ENCODE data around the gene RAD51B. TPM values are rescaled to one million over a fixed set of nuclear protein-coding genes. Genes with fewer than 3 reads are reported as not detected.
A peak's percentile ranks its signal among the peaks of the same experiment; 100 is the strongest.

RAD51B gene
- total and polyA plus RNA-seq, 9 of the 15 experiments (the other 6 are each of a cell fraction or from before 2014, with no cell fraction given) = 8.5 to 17.3 (median 11.3) TPM

DNA sequence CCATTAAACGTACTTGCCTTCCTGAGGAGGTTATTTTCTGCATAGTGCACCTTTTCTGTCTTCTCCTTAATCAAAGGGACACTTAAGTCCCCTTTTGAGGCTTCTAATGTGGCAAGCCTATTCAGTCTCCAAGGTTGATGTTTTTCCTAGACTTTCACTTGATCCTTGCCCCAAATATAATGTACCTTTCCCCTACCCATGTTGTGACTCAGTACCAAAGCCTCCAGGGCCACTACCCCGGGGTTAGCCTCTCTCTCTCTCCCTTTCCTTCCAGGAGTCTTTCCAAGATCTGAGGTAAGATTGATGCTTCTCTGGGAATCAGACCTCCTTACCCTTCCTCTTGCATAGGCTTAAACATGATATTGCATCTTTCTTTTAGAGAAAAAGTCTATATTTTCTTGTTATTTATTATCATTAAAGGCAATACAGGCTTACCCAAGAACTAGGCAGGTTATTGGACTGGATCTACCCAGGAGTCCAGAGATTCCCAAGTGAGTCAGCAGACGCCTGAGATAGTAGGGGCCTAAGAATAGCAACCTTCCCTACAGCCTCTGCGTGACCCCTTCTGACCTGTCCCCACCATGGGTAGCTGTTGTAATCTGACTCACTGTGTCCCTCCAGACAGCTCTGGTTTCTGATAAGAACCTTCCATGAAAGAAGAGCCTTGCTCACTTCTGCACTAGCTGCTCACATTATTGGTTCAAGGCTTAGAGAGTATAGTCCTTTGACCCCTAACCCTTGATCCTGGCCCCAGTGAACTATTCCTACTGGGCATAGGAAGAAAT is 800.4 kb downstream of the RAD51B start (continued):
- TF ChIP-seq, protein P1, sequence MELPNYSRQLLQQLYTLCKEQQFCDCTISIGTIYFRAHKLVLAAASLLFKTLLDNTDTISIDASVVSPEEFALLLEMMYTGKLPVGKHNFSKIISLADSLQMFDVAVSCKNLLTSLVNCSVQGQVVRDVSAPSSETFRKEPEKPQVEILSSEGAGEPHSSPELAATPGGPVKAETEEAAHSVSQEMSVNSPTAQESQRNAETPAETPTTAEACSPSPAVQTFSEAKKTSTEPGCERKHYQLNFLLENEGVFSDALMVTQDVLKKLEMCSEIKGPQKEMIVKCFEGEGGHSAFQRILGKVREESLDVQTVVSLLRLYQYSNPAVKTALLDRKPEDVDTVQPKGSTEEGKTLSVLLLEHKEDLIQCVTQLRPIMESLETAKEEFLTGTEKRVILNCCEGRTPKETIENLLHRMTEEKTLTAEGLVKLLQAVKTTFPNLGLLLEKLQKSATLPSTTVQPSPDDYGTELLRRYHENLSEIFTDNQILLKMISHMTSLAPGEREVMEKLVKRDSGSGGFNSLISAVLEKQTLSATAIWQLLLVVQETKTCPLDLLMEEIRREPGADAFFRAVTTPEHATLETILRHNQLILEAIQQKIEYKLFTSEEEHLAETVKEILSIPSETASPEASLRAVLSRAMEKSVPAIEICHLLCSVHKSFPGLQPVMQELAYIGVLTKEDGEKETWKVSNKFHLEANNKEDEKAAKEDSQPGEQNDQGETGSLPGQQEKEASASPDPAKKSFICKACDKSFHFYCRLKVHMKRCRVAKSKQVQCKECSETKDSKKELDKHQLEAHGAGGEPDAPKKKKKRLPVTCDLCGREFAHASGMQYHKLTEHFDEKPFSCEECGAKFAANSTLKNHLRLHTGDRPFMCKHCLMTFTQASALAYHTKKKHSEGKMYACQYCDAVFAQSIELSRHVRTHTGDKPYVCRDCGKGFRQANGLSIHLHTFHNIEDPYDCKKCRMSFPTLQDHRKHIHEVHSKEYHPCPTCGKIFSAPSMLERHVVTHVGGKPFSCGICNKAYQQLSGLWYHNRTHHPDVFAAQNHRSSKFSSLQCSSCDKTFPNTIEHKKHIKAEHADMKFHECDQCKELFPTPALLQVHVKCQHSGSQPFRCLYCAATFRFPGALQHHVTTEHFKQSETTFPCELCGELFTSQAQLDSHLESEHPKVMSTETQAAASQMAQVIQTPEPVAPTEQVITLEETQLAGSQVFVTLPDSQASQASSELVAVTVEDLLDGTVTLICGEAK (IDR thresholded peaks at IDR 0.05) = no peak
- TF ChIP-seq, protein P1 (CRISPR knock-in tag; IDR thresholded peaks at IDR 0.05) = no peak
- TF ChIP-seq JUN (IDR thresholded peaks at IDR 0.05; ENCODE audit: borderline replicate concordance, low read depth, low read length) = peak; percentile 70
- no peak for TF ChIP-seq JUN (CRISPR knock-in tag; IDR thresholded peaks at IDR 0.05; ENCODE audit: borderline replicate concordance)
- TF ChIP-seq ERF (CRISPR knock-in tag; IDR thresholded peaks at IDR 0.05) = no peak
- TF ChIP-seq GATAD2A (IDR thresholded peaks at IDR 0.05) = peak; percentile 77; the same call in 1 of the 2 replicates
- TF ChIP-seq DNMT1 (IDR thresholded peaks at IDR 0.05) = no peak
- TF ChIP-seq, protein P2, sequence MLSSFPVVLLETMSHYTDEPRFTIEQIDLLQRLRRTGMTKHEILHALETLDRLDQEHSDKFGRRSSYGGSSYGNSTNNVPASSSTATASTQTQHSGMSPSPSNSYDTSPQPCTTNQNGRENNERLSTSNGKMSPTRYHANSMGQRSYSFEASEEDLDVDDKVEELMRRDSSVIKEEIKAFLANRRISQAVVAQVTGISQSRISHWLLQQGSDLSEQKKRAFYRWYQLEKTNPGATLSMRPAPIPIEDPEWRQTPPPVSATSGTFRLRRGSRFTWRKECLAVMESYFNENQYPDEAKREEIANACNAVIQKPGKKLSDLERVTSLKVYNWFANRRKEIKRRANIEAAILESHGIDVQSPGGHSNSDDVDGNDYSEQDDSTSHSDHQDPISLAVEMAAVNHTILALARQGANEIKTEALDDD (IDR thresholded peaks at IDR 0.05) = 0 out of 2 replicates have a peak, but pooled peaks have one; percentile 61
- peak; percentile 70; the same call in 1 of the 2 replicates for TF ChIP-seq NCOA1 (IDR thresholded peaks at IDR 0.05; ENCODE audit: low read depth)
- TF ChIP-seq POLR3A (IDR thresholded peaks at IDR 0.05; ENCODE audit: borderline replicate concordance, extremely low read depth, insufficient read depth, insufficient read length) = no peak
- peak; percentile 46; the same call in 1 of the 2 replicates for TF ChIP-seq ZNF316 (IDR thresholded peaks at IDR 0.05)

Data from K562 (cell line).